Thyroid gland (tissue), 4 donors: ENCODE results near the gene B3GAT1.

Source experiments
- POLR2A ChIP-seq, 2 donors: fragments of 450-650 bp; IDR thresholded peaks; one replicate each; pipeline ENCODE4 v1.6.1; 2017; ENCODE audit warnings: antibody characterized with exemption in 2 of 2, mild to moderate bottlenecking in 2 of 2, moderate library complexity in 1 of 2
- TF ChIP-seq, protein P1 (sequence below), 6 experiments: fragments of 200-600 bp in 3 of 6; fragments of 450-650 bp in 3 of 6; sonication (generic) in 3 of 6; IDR thresholded peaks; one replicate each; pipeline ENCODE4 v1.5.1; 2016 to 2019; ENCODE audit warnings: antibody characterized with exemption in 6 of 6, mild to moderate bottlenecking in 2 of 6, inconsistent platforms in 1 of 6, moderate library complexity in 1 of 6

DNA sequence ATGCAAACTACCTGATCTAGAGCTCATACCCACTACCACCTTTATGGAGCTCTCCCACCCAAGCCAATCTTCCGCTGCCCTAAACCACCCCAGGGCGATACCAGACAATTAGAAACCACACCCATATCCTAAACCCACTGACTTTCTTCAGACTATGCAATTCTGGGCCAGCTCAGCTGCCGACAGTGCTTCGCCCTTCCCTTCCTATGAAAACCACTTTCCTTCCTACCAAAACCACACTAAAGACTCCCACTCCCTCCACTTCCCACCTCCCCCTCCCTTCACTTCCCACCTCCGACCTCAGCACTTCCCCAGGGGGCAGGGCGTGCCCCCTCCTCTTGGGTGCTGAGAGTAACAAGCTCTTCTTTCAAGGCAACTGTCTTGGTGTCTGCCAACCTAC is 25.1 kb downstream of the B3GAT1 start:
- TF ChIP-seq, protein P1, sequence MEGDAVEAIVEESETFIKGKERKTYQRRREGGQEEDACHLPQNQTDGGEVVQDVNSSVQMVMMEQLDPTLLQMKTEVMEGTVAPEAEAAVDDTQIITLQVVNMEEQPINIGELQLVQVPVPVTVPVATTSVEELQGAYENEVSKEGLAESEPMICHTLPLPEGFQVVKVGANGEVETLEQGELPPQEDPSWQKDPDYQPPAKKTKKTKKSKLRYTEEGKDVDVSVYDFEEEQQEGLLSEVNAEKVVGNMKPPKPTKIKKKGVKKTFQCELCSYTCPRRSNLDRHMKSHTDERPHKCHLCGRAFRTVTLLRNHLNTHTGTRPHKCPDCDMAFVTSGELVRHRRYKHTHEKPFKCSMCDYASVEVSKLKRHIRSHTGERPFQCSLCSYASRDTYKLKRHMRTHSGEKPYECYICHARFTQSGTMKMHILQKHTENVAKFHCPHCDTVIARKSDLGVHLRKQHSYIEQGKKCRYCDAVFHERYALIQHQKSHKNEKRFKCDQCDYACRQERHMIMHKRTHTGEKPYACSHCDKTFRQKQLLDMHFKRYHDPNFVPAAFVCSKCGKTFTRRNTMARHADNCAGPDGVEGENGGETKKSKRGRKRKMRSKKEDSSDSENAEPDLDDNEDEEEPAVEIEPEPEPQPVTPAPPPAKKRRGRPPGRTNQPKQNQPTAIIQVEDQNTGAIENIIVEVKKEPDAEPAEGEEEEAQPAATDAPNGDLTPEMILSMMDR (IDR thresholded peaks at IDR 0.05) = no peak
- TF ChIP-seq POLR2A (IDR thresholded peaks at IDR 0.05) = no peak
